ENCODE data around the gene MAS1.

DNA sequence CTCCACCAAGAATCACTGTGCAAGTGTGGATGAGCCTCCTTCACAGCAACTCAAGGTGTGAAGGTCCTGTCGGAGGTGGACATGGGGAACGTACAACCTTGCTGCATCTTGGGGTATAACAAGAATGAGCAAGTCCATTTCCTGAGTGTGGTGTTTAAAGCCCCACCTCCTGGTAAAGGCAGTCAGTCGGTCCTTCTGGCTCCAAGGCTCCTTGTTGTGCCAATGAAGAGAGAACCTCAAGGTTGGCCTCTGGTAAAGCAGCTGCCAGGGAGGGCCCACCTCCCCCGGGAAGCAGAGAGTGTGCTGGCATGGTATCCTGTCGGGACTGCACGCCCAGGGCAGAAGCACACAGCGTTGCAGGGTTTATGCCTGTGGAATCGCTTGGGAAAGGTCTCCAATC, 12.4 kb upstream of the MAS1 start:
- TF ChIP-seq, protein P1, sequence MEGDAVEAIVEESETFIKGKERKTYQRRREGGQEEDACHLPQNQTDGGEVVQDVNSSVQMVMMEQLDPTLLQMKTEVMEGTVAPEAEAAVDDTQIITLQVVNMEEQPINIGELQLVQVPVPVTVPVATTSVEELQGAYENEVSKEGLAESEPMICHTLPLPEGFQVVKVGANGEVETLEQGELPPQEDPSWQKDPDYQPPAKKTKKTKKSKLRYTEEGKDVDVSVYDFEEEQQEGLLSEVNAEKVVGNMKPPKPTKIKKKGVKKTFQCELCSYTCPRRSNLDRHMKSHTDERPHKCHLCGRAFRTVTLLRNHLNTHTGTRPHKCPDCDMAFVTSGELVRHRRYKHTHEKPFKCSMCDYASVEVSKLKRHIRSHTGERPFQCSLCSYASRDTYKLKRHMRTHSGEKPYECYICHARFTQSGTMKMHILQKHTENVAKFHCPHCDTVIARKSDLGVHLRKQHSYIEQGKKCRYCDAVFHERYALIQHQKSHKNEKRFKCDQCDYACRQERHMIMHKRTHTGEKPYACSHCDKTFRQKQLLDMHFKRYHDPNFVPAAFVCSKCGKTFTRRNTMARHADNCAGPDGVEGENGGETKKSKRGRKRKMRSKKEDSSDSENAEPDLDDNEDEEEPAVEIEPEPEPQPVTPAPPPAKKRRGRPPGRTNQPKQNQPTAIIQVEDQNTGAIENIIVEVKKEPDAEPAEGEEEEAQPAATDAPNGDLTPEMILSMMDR (IDR thresholded peaks at IDR 0.05): no peak
- no peak for TF ChIP-seq EP300 (IDR thresholded peaks at IDR 0.05)
